ENCODE data around the gene SCAMP1. TPM values are rescaled to one million over a fixed set of nuclear protein-coding genes. Genes with fewer than 3 reads are reported as not detected.

Gene SCAMP1
- total and polyA plus RNA-seq, 2 experiments from 2014 or later, result 22.4 to 47.6 TPM

DNA sequence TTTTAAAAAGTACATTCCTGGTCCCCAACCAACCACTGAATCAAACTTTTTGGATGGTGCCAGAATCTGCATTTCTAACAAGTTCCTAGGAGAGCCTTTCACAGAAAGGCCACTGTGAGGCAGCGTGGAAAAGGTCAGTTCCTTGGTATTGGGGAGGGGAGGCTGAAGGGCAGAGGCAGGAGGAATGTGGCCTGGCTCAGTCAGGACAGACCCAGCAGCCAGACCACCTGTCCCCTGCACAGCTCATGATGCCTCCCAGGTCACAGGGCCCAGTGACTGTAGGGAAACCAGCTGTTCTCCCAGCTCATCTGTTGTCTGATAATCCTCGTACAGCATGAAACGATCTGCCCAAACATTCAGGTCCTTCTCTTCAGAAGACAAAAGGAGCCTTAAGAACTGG, 155.3 kb downstream of the SCAMP1 start:
- H3K4me1 ChIP-seq (ENCODE audit: insufficient read depth), result peaks cover 29% of the 10 kb centered on the region
- TF ChIP-seq EZH2 (IDR thresholded peaks at IDR 0.05; ENCODE audit: borderline replicate concordance) (no peak), EZH2phosphoT487 (IDR thresholded peaks at IDR 0.05; ENCODE audit: low read depth, severe bottlenecking, unreplicated experiment) (no peak)
- TF ChIP-seq, protein P1, sequence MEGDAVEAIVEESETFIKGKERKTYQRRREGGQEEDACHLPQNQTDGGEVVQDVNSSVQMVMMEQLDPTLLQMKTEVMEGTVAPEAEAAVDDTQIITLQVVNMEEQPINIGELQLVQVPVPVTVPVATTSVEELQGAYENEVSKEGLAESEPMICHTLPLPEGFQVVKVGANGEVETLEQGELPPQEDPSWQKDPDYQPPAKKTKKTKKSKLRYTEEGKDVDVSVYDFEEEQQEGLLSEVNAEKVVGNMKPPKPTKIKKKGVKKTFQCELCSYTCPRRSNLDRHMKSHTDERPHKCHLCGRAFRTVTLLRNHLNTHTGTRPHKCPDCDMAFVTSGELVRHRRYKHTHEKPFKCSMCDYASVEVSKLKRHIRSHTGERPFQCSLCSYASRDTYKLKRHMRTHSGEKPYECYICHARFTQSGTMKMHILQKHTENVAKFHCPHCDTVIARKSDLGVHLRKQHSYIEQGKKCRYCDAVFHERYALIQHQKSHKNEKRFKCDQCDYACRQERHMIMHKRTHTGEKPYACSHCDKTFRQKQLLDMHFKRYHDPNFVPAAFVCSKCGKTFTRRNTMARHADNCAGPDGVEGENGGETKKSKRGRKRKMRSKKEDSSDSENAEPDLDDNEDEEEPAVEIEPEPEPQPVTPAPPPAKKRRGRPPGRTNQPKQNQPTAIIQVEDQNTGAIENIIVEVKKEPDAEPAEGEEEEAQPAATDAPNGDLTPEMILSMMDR (IDR thresholded peaks at IDR 0.05; ENCODE audit: poor library complexity), result no peak
- H3K9me2 ChIP-seq (replicated peaks; ENCODE audit: insufficient read depth), result no peaks in the 10 kb centered on the region
- no peaks in the 10 kb centered on the region for H3K27me3 ChIP-seq
- H4K20me1 ChIP-seq (ENCODE audit: insufficient read depth, poor library complexity, severe bottlenecking), result no peaks in the 10 kb centered on the region
- peaks cover 39% of the 10 kb centered on the region for H3K79me2 ChIP-seq
- H2AFZ ChIP-seq, result no peak overlapping the region
- no peak overlapping the region for H3K27ac ChIP-seq
- no peak overlapping the region for H3K4me3 ChIP-seq
- WGBS (ENCODE audit: low lambda C conversion rate, missing lambda C conversion rate), result 91% methylated on average over 3 of the region's 3 CpGs
- no peaks in the 10 kb centered on the region for H3K9me3 ChIP-seq (ENCODE audit: low read depth)
- DNase-seq (ENCODE audit: low spot score), result no peak
- H3K4me2 ChIP-seq, result no peak overlapping the region
- no peaks in the 10 kb centered on the region for H3K36me3 ChIP-seq (replicated peaks; ENCODE audit: insufficient read depth, low read depth)

DNA sequence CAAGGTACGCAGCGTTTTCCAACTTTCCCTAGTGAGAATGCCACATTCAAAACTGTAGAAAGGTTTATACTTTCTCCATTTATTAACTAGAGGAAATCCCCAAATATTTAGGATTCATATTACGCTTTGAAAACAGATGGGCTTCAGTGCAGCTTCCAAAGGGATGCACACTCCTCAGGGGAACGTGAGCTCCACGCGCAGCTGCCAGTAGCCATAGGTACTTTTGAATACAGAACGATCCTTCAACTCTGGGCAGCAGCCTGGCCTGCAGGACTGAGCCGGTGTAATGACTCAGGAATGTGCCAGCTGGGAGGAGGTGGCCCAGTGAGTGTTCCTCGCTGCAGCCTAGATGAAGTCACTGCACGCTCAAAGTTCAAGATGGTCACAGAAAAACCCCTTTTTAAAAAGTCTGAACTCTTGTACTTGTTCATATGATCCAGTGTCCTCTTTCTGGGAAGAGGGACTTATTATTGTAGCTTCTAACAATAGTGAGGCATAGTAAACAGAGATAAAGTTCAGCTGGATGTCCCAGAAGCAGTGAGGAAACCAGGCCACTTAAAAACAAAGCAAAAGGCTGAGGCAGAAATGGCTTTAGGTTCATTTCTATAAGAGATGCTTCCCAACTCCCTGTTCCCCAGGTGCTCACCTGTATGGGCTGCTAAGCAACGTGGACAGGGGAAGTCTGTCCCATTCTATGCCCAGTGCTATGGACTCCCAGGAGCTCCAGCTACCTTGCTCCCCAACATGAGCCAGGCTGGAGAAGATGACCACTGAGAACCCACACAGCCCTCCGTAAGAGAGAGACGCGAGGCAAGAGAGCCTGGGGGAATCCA, 158.2 kb downstream of the SCAMP1 start:
- H3K9me2 ChIP-seq (replicated peaks; ENCODE audit: insufficient read depth), result no peaks in the 10 kb centered on the region
- TF ChIP-seq EZH2 (IDR thresholded peaks at IDR 0.05; ENCODE audit: borderline replicate concordance) (no peak), EZH2phosphoT487 (IDR thresholded peaks at IDR 0.05; ENCODE audit: low read depth, severe bottlenecking, unreplicated experiment) (no peak)
- TF ChIP-seq, protein P1 (IDR thresholded peaks at IDR 0.05; ENCODE audit: poor library complexity), result no peak
- peak overlapping the region; percentile 28 for H3K4me2 ChIP-seq
- peak overlapping the region; percentile 95 for H3K27ac ChIP-seq
- no peaks in the 10 kb centered on the region for H4K20me1 ChIP-seq (ENCODE audit: insufficient read depth, poor library complexity, severe bottlenecking)
- DNase-seq (ENCODE audit: low spot score), result peak; percentile 86
- H3K36me3 ChIP-seq (replicated peaks; ENCODE audit: insufficient read depth, low read depth), result no peaks in the 10 kb centered on the region
- no peak overlapping the region for H2AFZ ChIP-seq
- no peaks in the 10 kb centered on the region for H3K27me3 ChIP-seq
- no peak overlapping the region for H3K4me3 ChIP-seq
- H3K4me1 ChIP-seq (ENCODE audit: insufficient read depth), result peaks cover 29% of the 10 kb centered on the region
- WGBS (ENCODE audit: low lambda C conversion rate, missing lambda C conversion rate), result 54% methylated on average over 14 of the region's 14 CpGs
- no peaks in the 10 kb centered on the region for H3K9me3 ChIP-seq (ENCODE audit: low read depth)
- peaks cover 33% of the 10 kb centered on the region for H3K79me2 ChIP-seq

DNA sequence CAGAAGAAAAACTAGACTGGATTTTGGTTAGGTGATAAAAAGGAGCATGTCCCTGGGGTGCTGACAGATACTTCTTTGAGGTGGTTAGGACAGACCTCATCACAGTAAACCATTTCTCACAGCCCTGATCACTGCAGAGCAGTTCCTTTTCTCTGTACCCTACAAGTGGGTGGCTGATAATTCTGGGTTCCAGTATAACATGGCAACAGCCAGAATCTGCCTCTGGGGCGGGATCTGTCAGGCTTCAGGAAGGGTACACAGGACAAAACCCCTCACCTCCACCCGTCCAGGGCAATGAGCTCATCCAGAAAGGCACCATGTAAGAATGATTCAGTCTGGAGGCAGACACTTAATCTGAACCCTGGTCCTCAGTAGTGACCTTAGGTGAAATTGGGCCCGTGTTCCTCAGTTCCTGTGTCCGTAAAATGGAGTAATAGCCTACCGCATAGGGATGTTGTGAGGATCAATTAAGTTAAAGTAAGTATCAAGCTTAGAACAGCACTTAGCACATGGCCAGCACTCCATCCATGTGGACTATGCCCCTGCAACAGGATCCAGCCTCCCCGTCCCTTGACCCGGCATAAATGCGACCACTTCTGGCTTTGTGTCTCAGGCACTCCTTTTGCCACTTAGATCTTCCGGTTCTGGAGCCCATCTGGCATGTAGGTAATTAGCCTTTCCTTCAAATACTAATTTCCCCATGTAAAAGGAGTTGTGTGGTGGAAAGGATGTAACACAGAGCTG, 159.0 kb downstream of the SCAMP1 start:
- H3K9me2 ChIP-seq (replicated peaks; ENCODE audit: insufficient read depth), result no peaks in the 10 kb centered on the region
- H3K79me2 ChIP-seq, result peaks cover 33% of the 10 kb centered on the region
- no peaks in the 10 kb centered on the region for H3K27me3 ChIP-seq
- DNase-seq (ENCODE audit: low spot score), result no peak
- TF ChIP-seq, protein P1 (IDR thresholded peaks at IDR 0.05; ENCODE audit: poor library complexity), result no peak
- TF ChIP-seq EZH2 (IDR thresholded peaks at IDR 0.05; ENCODE audit: borderline replicate concordance) (no peak), EZH2phosphoT487 (IDR thresholded peaks at IDR 0.05; ENCODE audit: low read depth, severe bottlenecking, unreplicated experiment) (no peak)
- H4K20me1 ChIP-seq (ENCODE audit: insufficient read depth, poor library complexity, severe bottlenecking), result no peaks in the 10 kb centered on the region
- no peak overlapping the region for H2AFZ ChIP-seq
- H3K4me1 ChIP-seq (ENCODE audit: insufficient read depth), result peaks cover 35% of the 10 kb centered on the region
- no peaks in the 10 kb centered on the region for H3K36me3 ChIP-seq (replicated peaks; ENCODE audit: insufficient read depth, low read depth)
- H3K27ac ChIP-seq, result peak overlapping the region; percentile 95
- H3K9me3 ChIP-seq (ENCODE audit: low read depth), result no peaks in the 10 kb centered on the region
- H3K4me2 ChIP-seq, result peak overlapping the region; percentile 28
- no peak overlapping the region for H3K4me3 ChIP-seq
- WGBS (ENCODE audit: low lambda C conversion rate, missing lambda C conversion rate), result 82% methylated on average over 9 of the region's 9 CpGs

All from hepatocyte (in vitro differentiated cells).